ENCODE results near the gene LONRF2.

LONRF2 gene

DNA sequence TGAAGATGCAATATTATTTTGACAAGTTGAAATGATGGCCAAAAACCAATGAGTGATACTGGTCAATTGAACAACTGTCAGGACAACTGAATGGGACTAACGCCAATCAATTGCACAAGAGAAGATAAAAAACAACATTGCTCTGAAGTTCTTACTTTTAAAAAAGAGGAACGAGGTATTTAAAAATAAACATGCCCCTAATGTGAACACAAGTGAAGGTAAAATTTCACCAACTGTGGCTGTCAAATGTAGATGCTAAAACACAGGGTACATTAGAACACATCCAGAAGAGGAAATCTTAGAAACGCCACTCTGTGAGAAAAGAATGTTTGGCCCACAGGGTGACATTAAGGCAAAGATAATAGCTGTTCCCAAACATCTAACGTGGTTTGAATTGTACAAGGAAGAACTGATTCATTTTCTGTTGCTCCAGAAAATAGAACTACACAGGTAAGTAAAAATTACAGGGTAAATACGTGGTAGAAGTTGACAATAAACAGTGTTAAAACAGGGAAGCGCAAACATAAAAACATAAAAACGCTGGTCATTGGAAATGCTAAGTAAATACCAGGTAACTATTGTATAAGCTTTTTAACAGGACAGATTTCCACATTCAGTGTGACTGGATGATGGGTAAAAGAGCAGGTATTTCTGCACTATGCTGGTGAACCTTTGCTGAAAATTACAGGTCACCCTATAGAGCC is 20.3 kb downstream of the LONRF2 start:
- no peak for DNase-seq (ENCODE audit: low spot score)

DNA sequence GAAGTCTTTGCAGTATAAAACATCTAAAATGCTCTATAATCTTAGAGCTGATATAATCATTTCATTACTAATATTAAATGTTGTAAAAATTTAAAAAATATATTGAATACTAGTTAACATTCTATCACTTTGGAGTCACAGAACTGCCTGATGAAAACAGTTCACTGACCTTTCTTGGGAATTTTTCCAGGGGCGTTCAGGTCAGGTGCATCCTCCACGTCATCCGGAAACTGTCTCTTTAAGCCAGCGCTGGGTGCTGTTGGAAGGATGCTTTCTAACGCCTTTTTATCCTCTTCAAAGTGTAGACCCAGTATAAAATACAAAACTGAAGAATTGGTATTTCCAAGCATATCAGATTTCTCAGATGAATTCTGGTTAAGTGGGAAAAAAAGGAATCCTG is 22.8 kb downstream of the LONRF2 start:
- DNase-seq (ENCODE audit: low spot score) = no peak

DNA sequence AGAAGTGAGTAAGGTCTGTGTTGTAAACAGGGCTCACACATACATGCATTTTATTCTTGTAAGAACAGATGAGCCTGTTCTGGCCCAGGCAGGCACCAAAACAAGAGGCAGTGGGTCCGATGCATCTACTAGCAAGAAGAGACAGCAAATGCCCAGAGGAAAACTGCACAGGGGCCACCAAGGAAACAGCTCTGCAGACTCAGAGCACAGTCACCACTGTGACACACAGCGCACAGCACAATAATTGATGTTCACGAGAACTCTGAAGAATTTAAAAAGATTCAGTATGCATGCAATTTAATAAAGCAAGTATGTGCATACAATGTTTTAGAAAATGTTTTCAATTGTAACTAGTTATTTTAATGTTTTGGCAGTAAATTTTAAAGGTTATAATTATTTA is 24.8 kb downstream of the LONRF2 start:
- no peak for DNase-seq (ENCODE audit: low spot score)

DNA sequence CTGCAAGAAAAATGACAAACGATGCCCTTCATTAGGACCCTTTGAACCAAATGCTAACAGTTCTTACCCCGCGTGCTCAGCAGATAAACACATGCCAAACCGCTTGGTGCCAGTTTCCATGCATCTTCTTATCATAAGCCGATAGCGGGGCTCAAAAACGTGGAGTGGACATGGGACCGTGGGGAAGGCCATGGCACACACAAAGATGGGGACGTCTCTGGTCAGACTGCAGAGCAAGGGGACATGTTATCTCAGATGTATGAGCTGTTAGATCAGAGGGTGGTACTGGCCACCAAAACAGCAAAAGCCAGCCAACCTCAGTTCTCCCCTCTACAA is 28.2 kb downstream of the LONRF2 start:
- DNase-seq (ENCODE audit: low spot score) = no peak

DNA sequence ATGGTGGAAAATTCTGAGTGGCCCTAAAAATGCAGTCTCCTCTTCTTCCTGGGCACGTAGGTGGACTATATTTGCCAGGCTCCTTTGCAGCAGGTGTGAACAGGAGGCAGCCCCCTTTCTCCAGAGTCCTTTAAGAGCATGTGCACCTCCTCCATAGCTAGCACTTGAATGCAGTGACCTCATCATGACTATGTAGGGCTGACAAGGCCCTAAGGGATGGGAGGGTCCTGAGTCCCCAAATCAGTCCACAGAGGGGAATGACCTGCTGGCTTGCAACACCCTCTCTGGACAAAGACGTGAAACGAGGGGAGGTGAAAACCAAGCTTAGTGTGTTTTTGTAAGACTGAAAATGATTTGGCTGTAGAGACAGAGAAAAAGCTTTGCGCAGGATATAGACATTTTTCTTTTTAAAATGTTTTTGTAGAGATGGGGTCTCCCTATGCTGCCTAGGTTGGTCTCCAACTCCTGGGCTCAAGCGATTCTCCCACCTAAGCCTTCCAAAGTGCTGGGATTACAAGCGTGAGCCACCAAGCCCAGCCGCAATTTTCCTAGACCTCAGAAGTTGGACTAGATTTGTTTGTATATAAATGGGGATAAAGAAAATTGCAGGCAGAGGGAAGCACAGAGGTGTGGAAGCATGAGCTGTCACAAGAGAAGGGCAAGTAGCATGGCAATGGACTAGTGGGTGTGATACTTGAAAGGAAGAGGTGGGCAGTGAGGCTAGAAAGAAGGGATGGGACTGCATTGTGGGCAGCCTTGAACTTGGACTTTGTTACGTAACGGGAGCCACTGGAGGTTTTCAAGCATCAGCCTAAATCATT is 28.8 kb downstream of the LONRF2 start:
- no peak for DNase-seq (ENCODE audit: low spot score)

DNA sequence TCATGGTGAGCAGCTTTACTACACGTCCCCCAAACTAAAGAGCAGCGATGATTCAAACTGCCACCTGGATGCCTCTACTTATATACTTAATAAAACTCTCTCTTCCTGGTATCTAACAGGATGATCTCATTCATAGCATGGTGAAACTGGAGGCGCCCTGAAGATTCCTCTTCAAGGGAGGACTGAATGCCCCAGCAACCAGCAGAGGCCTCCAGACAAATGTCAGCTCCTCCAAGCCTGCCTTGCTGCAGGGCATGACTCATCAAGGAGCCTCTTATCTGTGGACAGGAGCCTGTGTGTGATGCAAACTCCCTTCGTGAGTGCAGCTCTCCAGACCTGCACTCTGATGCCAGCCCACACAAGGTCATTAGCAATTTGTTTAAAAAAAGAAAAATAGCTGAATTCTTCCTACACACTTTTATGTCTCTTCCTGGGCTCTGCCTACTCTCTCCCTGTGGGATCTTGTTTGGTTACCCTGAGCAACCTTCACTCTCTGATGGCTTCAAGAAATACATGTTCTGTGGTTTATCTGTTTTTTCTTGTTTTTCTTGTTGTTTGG is 30.2 kb downstream of the LONRF2 start:
- peak; percentile 79 for DNase-seq (ENCODE audit: low spot score)

DNA sequence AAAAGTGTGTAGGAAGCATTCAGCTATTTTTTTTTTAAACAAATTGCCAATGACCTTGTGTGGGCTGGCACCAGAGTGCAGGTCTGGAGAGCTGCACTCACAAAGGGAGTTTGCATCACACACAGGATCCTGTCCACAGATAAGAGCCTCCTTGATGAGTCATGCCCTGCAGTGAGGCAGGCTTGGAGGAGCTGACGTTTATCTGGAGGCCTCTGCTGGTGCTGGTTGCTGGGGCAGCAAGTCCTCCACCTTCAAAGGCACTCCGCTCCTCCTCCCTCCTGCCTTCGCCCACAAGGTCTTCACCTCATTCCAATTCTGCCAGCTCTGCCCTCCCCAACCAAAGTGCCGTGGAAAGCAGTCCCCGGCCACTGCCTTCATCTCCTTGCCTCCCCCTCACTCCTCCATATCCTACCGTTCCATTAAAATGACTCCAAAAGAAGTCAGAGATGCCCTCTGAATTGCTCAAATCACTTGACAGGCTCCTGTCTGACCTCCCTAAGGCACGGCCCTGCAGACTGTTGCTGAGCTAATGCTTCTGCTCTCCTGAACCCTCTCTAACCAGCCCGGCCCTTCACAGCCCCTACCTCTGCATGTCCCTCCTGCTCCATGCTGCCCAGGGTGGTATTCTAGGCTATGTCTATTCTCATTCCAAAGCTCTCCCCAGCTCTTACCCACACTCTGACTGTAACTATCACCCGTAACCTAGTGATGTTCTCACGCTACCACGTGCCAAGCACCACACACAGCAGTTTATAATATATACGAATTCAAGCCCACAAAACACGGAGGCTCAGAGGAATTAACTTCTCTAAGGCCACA is 30.9 kb downstream of the LONRF2 start:
- DNase-seq (ENCODE audit: low spot score) = peak; percentile 91

DNA sequence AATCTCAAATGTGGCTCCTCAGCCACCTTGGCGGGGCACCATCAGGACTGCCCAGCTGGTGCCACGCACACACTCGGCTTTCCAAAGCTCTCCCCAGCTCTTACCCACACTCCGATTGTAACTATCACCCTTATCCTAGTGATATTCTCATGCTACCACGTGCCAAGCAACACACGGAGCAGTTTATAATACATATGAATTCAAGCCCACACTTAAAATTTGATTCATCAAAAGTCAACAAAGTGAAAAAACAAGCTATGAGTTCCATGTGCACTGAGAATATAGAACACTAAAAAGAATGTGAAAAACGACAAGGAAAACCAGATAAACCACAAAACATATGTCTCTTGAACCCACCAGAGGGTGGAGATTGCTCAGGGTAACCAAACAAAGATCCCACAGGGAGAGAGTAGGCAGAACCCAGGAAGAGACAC is 31.6 kb downstream of the LONRF2 start:
- DNase-seq (ENCODE audit: low spot score) = no peak

DNA sequence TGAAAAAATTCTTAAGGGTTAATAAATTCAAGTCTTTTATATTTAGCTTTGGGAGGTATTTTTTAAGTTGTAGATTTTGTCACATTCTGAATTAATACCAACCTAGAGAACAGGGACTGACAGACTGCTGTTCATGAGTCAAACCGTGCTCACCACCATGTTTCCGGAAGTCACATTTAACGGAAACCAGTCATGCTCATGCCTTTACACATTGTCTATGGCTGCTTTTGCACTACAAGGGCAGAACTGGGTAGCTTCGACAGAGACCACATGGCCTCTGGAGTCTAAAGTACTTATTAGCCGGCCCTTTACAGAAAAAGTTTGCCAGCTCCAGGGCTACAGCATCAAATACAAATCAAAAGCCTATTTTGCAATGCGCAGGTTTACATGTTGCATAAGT is 33.3 kb downstream of the LONRF2 start:
- peak; percentile 67 for DNase-seq (ENCODE audit: low spot score)

DNA sequence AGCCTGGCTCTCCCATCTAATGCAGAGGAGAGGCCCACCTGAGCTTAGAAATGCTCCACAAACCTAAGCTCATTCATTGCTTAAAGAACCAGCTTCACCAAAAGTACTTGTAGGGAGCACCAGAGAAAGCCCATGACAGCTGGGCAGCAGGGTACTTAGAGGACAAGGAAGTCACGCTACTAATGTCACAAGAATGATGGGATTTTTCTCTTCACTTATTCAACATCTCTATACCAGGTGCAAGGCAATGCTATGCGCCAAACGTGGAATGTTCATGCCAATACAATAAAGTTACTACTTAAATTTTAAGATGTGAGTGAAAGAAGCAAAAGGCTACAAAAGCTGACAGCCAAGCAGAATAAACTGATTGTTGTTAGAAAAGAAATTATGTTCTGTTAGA is 36.0 kb downstream of the LONRF2 start:
- no peak for DNase-seq (ENCODE audit: low spot score)

DNA sequence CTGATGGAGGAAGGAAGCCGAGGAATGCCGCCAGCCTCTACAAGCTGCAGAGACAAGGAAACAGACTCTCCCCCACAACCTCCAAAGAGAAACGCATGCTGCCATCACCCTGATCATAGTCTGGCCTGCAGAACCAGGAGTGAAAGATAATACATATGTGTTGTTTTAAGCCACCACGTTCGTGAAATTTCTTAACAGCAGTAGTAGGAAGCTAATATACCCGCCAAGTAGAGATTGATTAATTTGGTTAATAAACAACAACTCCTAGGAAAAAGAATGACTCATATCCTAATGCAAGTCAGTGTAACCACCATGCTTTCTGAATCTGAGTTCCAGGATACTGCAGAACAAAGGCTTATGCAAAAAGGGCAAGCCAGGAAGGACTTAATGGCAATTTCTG is 36.6 kb downstream of the LONRF2 start:
- DNase-seq (ENCODE audit: low spot score) = peak; percentile 10

DNA sequence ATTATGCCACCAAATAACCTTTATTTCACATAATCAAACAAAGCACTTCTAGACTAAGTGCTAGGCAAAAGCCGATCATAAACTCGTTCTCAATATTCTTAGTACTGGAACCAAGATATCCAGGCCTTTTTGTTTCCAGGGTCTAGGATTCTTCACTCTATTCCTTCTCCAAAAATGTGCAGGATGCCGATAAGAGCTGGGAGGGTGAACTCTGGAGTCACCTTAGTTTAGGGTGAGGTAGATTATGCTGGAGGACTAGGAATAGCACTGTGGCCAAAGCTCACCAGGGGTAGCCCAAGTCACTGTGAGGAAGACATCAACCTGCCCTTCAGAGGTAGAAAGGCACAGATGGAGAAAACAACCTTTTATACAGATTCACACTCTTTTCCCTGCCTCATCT is 37.3 kb downstream of the LONRF2 start:
- DNase-seq (ENCODE audit: low spot score) = no peak

DNA sequence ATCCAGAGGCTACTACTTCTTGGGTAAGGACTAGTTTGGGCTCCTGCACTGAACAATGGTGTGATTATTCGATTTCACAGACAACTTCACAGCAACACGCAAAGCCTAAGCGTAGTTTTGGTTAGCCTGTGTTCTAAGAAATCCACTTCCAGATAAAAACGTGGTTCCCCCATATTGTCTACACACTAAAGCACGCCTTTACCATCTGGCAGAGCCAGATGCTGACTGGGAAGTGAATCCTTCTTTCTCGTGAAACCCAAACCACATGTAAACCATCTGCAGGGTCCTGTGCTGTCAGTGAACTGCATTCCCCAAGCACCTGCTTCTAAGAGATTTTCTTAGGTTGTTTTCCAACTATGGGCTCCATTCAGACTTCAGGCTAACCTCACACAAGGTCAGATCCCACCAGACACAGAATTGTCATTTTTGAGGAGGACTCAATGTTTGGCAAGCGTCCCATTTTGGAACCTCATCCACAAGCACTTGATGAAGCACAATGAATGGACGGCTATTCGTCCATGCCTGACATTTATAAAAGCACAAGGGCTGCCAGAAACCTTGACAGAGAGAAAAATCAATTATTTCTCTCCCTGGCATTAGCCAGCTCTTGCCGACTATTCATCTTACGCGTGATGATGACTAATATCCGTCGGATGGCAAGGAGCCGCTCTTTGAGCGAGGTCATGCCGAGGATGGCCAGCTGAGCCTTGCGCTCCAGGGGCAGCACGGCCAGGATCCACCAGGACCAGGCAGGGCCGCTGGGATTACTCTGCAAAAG is 38.4 kb downstream of the LONRF2 start:
- peak; percentile 50 for DNase-seq (ENCODE audit: low spot score)

DNA sequence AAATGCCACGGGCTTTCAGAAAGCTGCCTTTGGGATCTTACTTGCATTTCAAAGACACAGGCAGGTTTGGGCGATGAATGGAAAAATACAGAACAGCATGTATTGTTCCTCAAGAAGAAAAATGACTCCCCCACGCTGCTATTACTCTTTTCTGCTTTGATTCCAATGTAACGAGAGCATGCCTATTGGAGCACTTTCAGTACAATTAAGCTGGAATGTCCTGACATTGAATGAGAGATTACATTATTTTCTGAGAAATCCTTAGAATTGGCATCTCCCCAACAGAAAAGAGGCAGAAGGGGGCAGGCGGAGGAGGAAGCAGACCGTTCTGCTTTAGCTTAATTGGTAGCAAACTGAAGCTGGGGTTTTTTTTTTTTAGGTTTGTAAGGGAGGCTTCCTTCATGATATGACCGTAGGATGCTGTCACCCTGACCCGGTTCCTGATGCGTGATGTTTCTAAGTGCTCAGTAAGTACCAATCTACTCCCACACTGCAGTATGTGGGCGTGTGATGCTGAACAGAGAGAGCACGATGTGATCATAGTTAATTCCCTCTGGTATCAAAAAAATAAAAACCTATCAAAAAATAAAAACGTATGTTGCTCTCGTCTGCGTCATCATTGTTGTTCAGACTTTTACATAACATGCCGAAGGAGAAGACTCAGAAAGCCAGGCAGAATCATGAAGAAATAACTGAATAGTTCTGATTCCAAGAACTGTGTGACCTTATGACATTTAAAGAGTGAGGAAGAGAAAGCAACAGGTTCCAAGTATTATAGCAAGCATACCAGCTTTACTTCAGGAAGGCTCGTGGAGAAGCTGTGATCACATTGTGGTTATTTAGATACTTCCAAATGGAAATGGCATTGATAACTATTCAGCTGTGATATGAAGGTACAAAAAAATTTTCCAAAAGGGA is 40.5 kb downstream of the LONRF2 start:
- DNase-seq (ENCODE audit: low spot score) = no peak

DNA sequence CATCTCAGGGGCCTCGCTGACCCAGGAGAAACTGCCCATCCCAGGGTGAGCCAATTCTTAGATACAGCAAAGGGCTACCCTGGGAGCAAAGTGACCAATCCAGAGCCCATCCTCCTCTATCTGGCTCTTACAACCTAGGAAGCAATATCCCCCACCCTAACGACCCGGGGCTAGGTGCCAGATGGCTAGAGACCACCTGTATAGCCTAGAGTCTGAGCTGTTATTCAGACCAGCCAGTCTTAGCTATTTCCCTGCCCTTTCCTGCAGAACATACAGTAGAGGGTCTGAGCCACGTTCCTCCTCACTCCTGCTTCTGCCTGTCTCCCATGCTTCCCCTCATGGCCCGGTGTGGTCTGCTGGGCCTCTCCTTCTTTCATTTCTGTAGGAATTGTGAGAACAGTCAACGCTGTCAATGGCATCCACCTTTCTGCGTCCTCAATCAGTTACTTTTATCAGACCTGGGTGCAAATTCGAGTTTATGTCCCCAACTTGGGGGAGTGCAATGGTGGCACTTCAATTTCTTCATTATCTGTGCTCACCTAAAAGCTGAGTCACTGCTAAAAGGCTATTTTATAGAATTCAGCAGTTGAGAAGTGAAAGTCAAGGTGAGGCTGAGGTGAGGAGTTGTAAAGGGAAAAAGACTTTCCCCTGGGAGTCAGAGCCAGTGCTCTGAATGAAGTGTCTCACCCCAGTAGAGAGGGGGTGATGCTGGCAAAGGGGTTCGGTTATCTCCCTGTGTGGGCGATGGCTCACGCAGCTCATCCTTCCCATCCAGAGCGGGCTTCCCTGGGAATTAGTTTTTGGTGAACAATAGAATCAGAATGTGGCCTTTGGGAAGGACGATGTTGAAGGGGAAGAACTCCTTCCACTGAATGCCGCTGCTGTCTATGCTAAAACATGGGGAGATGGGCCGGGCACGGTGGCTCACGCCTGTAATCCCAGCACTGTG is 42.4 kb downstream of the LONRF2 start:
- DNase-seq (ENCODE audit: low spot score) = no peak

DNA sequence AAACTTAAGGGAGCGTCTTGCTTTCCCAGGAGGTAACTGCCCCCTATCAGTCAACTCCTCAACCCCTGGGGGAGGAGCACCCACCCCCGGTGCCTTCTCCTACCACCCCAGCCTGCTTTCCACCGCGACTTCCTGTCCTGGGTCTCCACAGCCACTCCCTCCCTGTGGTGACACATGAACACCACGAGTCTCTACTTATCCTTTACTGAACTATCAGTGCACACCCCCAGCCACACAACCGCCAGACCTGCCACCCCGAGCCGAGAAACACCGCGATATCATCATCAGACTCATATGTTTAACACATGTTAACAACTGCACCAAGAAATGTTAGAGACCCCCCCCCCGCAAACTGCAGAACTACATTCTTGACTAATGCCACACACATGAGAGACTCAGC is 43.3 kb downstream of the LONRF2 start:
- no peak for DNase-seq (ENCODE audit: low spot score)

DNA sequence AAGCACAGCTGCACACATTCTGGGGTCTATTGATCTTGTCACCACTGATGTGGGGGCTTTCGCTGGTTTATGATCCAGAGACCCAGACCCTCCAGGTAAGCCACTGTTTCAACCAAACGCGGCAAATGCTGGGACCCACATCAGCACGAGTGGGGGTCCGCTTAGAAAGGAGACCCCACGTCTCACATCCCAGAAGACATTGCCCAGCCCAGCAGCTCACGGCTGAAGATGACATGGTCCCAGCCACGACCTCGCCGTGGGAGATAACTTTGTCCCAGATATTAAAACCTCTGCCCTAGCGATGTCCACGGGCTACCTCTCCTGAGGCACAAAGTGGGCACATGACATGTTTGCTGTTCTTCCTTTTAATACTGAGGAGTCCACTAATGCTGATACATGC is 43.8 kb downstream of the LONRF2 start:
- DNase-seq (ENCODE audit: low spot score) = no peak

DNA sequence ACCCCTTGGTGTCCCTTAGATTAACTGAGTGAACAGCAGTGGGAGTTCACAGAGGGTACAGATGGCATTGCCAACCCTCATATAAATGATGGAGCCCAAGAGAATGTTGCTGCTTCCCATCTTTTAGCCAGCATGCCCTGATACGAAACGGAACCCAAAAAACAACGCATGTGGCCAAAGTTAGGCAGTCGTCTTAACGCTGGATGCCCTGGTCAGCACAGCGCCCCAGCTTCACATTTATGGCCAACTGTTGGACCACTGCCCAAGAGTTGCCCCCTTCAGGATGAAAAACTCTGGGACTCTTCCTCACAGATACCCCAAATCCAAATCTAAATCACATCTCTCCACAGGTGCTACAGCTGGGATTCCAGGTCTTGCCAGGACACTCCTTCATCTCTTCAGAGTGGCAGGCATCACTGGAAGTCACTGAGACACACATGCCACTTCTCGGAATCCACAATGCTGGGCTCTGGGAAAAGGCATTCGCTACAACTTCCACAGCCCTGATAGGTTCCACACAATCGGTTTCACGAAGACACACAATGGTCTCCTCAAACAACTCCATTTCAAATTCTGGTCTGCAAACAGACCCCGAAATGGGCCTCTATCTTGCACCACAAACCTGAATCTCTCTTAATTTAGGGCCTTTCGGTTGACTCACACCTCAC is 44.6 kb downstream of the LONRF2 start:
- no peak for DNase-seq (ENCODE audit: low spot score)

DNA sequence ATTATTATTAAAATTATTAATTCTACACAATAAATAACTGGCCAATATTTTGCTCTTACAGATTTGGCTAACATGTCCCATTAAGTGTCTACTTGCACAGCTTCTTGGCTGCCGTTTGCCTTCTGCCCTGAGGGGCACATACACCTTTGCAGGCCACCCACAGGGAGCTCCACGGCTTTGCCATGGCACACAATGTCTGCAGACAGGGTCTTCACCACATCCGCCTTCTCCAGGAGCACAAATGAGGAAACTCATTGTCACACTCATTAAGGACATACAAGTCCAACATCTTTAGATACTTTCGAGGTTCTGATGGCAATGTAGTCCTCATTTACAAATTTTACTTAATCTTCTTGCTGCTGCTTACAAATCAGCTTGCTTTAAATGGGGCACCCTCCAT is 45.6 kb downstream of the LONRF2 start:
- no peak for DNase-seq (ENCODE audit: low spot score)

Data from activated CD4-positive, alpha-beta T cell treated with anti-CD3 and anti-CD28 coated beads, Interleukin-2, Interleukin-4, amounts not matched to agents 100 ng/mL and 50 ng/mL, durations not matched to agents 16 hours and 8 hours (primary cell).